SK-N-MC (cell line): ENCODE results near the gene RGS7BP.

Experiments used
- EZH2 ChIP-seq: fragments of 200-600 bp; sonication (generic); IDR thresholded peaks from one replicate; pipeline ENCODE4 v1.6.1; 2017; ENCODE audit warnings: antibody characterized with exemption
- FOXP2 ChIP-seq: optimal IDR thresholded peaks from 2 replicates; pipeline ENCODE3; 2011; ENCODE audit warnings: mild to moderate bottlenecking, moderate library complexity; ENCODE audit not compliant: insufficient read depth; ENCODE audit errors: extremely low read length, control extremely low read depth
- POLR2AphosphoS5 ChIP-seq: IDR thresholded peaks from 2 replicates; pipeline ENCODE4 v1.6.1; 2012; ENCODE audit warnings: mild to moderate bottlenecking, low read depth, low read length, borderline replicate concordance

- TF ChIP-seq FOXP2 = no peak
- no peak for TF ChIP-seq POLR2AphosphoS5
- TF ChIP-seq EZH2 = no peak
Observed at GRCh38 chr5:64615895-64616294, 110.1 kb downstream of the RGS7BP start.
